UCSD-AML1 (cell line): Measurements from ENCODE around the gene EIF3C.
"Not testable (repeated sequence)": the region's sequence is repeated elsewhere in the genome, so short reads cannot be mapped to it uniquely, and the experiment has no call there.

ENCODE experiments used
- DNase-seq: peaks from one replicate; lab custom pipeline; 2025; ENCODE audit not compliant: unreplicated experiment; lab: John Stamatoyannopoulos, UW

EIF3C gene

GRCh38 chr16:28711220-28712083 lies at the start of gene EIF3C:
Gene EIF3C (plus strand): TSS chr16:28711464. CDS start chr16:28711687, 223 bp downstream.
- DNase-seq: not testable (repeated sequence)

- DNase-seq: not testable (repeated sequence)
These were observed 45.0 kb upstream of the EIF3C start for GRCh38 chr16:28666264-28666663.

- DNase-seq: not testable (repeated sequence)
These were observed 43.8 kb upstream of the EIF3C start for GRCh38 chr16:28667480-28667879.

- not testable (repeated sequence) for DNase-seq
These were observed 43.1 kb upstream of the EIF3C start for GRCh38 chr16:28668199-28668598.

GRCh38 chr16:28688327-28688952 lies 22.8 kb upstream of the EIF3C start:
- DNase-seq: not testable (repeated sequence)

- DNase-seq: not testable (repeated sequence)
These were observed 21.8 kb upstream of the EIF3C start for GRCh38 chr16:28689425-28689824.

GRCh38 chr16:28691722-28692121 lies 19.5 kb upstream of the EIF3C start:
- DNase-seq: not testable (repeated sequence)

- not testable (repeated sequence) for DNase-seq
These were observed 17.9 kb upstream of the EIF3C start for GRCh38 chr16:28693257-28693950.

GRCh38 chr16:28699792-28700191 lies 11.5 kb upstream of the EIF3C start:
- not testable (repeated sequence) for DNase-seq

- DNase-seq: not testable (repeated sequence)
These were observed 10.9 kb upstream of the EIF3C start for GRCh38 chr16:28700349-28700748.

- not testable (repeated sequence) for DNase-seq
These were observed 9.9 kb upstream of the EIF3C start for GRCh38 chr16:28701384-28701783.

- not testable (repeated sequence) for DNase-seq
These were observed 7.0 kb upstream of the EIF3C start for GRCh38 chr16:28704246-28704645.

GRCh38 chr16:28722852-28723650 lies 11.8 kb downstream of the EIF3C start:
- not testable (repeated sequence) for DNase-seq

- not testable (repeated sequence) for DNase-seq
These were observed 20.0 kb downstream of the EIF3C start for GRCh38 chr16:28731253-28731652.

- DNase-seq: not testable (repeated sequence)
These were observed 21.3 kb downstream of the EIF3C start for GRCh38 chr16:28732455-28733124.

GRCh38 chr16:28739787-28740186 lies 28.5 kb downstream of the EIF3C start:
- not testable (repeated sequence) for DNase-seq

- not testable (repeated sequence) for DNase-seq
These were observed 29.4 kb downstream of the EIF3C start for GRCh38 chr16:28740631-28741030.

- DNase-seq: not testable (repeated sequence)
These were observed 30.0 kb downstream of the EIF3C start for GRCh38 chr16:28741295-28741694.

GRCh38 chr16:28746618-28747350 lies 35.5 kb downstream of the EIF3C start:
- not testable (repeated sequence) for DNase-seq
